Measurements from ENCODE around the gene PTPRQ.

DNA sequence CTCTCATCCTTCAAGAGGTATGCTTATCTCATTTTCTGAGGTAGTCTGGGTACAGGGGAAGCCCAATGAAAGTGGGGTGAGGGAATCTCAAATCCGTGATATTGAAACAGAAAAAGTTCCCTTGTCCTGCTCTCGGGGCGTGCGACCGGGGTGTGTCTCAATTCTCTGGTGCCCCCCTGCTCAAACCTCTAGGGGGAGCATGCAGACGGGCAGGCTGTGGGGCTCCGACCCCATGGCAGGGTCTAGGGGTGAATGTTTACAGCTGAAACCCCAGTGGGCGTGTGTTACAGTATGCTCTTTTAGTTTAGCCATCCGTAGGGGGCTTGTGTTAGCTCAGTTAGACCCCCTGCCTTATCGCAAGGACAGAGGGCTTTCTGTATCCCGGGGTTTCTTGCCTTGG lies 68.7 kb downstream of the PTPRQ start:
- TF ChIP-seq, protein P1, sequence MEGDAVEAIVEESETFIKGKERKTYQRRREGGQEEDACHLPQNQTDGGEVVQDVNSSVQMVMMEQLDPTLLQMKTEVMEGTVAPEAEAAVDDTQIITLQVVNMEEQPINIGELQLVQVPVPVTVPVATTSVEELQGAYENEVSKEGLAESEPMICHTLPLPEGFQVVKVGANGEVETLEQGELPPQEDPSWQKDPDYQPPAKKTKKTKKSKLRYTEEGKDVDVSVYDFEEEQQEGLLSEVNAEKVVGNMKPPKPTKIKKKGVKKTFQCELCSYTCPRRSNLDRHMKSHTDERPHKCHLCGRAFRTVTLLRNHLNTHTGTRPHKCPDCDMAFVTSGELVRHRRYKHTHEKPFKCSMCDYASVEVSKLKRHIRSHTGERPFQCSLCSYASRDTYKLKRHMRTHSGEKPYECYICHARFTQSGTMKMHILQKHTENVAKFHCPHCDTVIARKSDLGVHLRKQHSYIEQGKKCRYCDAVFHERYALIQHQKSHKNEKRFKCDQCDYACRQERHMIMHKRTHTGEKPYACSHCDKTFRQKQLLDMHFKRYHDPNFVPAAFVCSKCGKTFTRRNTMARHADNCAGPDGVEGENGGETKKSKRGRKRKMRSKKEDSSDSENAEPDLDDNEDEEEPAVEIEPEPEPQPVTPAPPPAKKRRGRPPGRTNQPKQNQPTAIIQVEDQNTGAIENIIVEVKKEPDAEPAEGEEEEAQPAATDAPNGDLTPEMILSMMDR (IDR thresholded peaks at IDR 0.05): no peak
- TF ChIP-seq POLR2A (IDR thresholded peaks at IDR 0.05) (no peak), POLR2AphosphoS5 (IDR thresholded peaks at IDR 0.05) (no peak)
